ENCODE results near the gene POU2F1.

POU2F1 gene

DNA sequence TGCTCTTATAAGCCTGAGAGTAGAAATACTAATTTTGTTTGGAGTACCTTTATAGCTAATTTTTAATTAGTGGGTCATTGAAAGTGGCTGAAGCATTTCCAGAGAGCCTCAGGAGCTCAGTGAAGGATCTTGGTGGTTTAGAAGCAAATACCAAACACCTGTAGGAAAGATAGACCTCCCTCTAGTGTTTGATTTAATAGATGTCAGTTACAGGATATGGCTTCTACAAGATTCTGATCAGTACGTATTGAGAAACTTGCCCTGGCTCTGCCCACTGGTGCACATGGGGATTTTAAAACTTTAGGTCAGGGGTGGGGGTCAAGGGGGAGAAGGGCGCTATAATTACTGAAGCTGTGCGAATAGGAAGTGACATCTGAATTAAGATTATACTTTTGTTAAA is 122.2 kb downstream of the POU2F1 start:
- TF ChIP-seq CTCF (IDR thresholded peaks at IDR 0.05): no peak
- no peak for DNase-seq (ENCODE audit: low spot score)
- no peak overlapping the region for H3K27ac ChIP-seq
- no peak overlapping the region for H3K4me3 ChIP-seq

DNA sequence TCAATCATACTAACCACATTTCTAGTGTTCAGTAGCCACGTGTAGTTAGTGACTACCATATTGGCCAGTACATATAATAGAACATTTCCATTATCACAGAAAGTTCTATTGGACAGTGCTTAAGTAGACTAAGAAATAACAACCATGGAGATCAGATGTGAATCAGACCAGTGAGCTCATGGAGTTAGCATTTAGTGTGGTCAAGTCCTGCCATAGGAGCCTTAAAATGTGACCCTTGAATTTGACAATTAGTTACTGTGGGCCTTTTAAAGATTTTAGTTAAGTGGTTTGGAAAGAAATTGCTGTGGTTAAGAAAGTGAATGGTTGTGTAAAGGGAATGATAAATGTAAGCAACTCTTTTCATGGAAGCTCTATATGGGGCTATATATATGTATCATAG is 123.4 kb downstream of the POU2F1 start:
- H3K4me3 ChIP-seq: no peak overlapping the region
- H3K27ac ChIP-seq: no peak overlapping the region
- TF ChIP-seq CTCF (IDR thresholded peaks at IDR 0.05): no peak
- DNase-seq (ENCODE audit: low spot score): no peak

DNA sequence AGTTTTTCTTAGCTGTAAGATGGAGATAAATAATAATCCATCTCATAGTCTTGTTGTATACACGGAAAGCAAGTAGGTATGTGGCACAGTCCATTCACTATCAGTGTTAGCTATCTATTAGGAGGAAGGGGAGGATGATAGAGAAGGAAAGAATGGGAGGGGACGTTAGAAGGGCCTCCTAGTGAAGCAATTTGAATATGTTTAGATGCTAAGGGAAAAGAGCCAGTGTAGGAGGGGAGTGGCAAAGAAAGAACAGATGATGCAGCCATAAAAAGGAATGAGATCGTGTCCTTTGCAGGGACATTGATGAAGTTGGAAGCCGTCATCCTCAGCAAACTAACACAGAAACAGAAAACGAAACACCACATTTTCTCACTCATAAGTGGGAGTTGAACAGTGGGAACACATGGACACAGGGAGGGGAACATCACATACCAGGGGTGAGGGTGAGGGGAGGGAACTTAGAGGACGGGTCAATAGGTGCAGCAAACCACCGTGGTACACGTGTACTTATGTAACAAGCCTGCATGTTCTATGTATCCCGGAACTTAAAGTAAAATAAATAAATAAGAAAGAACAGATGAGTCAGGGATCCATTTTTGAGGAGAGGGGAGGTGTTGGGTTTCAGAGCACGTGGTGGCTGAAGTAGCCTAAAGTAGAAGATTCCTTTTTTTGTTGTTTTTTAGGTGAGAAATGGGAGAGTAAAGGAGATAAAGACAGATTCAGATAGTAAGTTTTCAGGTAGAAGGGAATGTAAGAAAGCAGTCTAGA is 124.1 kb downstream of the POU2F1 start:
- no peak for TF ChIP-seq CTCF (IDR thresholded peaks at IDR 0.05)
- H3K4me3 ChIP-seq: no peak overlapping the region
- no peak overlapping the region for H3K27ac ChIP-seq
- no peak for DNase-seq (ENCODE audit: low spot score)

GRCh38 chr1:167345386-167345733 is 124.7 kb downstream of the POU2F1 start:
- TF ChIP-seq CTCF (IDR thresholded peaks at IDR 0.05): no peak
- no peak overlapping the region for H3K4me3 ChIP-seq
- DNase-seq (ENCODE audit: low spot score): no peak
- H3K27ac ChIP-seq: no peak overlapping the region

GRCh38 chr1:167357305-167357704 is 136.6 kb downstream of the POU2F1 start:
- H3K27ac ChIP-seq: no peak overlapping the region
- H3K4me3 ChIP-seq: no peak overlapping the region
- TF ChIP-seq CTCF (IDR thresholded peaks at IDR 0.05): no peak
- DNase-seq (ENCODE audit: low spot score): no peak

DNA sequence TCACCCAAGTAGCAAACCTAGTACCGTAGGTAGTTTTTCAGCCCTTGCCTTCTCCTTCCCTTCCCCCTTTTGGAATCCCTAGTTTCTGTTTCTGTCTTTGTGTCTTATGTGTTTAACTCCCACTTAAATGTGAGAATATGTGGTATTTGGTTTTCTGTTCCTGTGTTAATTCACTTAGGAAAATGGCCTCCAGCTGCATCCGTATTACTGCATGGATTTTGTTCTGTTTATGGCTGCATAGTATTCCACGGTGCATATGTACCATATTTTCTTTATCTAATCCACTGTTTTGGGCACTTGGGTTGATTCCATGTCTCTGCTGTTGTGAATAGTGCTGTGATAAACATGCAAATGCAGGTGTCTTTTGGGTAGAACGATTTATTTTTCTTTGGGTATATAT is 138.6 kb downstream of the POU2F1 start:
- no peak for DNase-seq (ENCODE audit: low spot score)
- H3K4me3 ChIP-seq: no peak overlapping the region

More for the DNA sequence above, 138.6 kb downstream of the POU2F1 start:
- no peak for TF ChIP-seq CTCF (IDR thresholded peaks at IDR 0.05)
- no peak overlapping the region for H3K27ac ChIP-seq
